Measurements from ENCODE around the gene FGF21.
A peak's percentile ranks its signal among the peaks of the same experiment; 100 is the strongest.
"Not testable (repeated sequence)": the region's sequence is repeated elsewhere in the genome, so short reads cannot be mapped to it uniquely, and the experiment has no call there.

FGF21 gene

GRCh38 chr19:48784527-48784926 lies 29.2 kb downstream of the FGF21 start:
- no peak overlapping the region for H3K4me3 ChIP-seq (ENCODE audit: low read depth in 1 of 2, low read length in 1 of 2)
- no peaks in the 10 kb centered on the region for H3K36me3 ChIP-seq
- H3K27ac ChIP-seq = no peak overlapping the region
- H3K27me3 ChIP-seq = peaks cover 17% of the 10 kb centered on the region
- no peak for TF ChIP-seq CTCF (IDR thresholded peaks at IDR 0.05)
- no peaks in the 10 kb centered on the region for H3K9me3 ChIP-seq
- H3K4me1 ChIP-seq (ENCODE audit: control insufficient read depth in 1 of 2, insufficient read depth in 1 of 2, low read depth in 1 of 2, low read length in 1 of 2) = no peaks in the 10 kb centered on the region

- not testable (repeated sequence) for H3K36me3 ChIP-seq; H3K9me3 ChIP-seq; H3K4me3 ChIP-seq (ENCODE audit: low read depth in 1 of 2, low read length in 1 of 2); H3K4me1 ChIP-seq (ENCODE audit: control insufficient read depth in 1 of 2, insufficient read depth in 1 of 2, low read depth in 1 of 2, low read length in 1 of 2); H3K27ac ChIP-seq
- H3K27me3 ChIP-seq = peaks cover 17% of the 10 kb centered on the region
These were observed 31.1 kb downstream of the FGF21 start for GRCh38 chr19:48786422-48786821.

- H3K27ac ChIP-seq; H3K27me3 ChIP-seq; H3K9me3 ChIP-seq; H3K4me3 ChIP-seq (ENCODE audit: low read depth in 1 of 2, low read length in 1 of 2); H3K36me3 ChIP-seq; H3K4me1 ChIP-seq (ENCODE audit: control insufficient read depth in 1 of 2, insufficient read depth in 1 of 2, low read depth in 1 of 2, low read length in 1 of 2): not testable (repeated sequence)
These were observed 32.0 kb downstream of the FGF21 start for GRCh38 chr19:48787331-48787730.

GRCh38 chr19:48793271-48793670 lies 37.9 kb downstream of the FGF21 start:
- H3K9me3 ChIP-seq = no peaks in the 10 kb centered on the region
- H3K36me3 ChIP-seq = no peaks in the 10 kb centered on the region
- peaks cover 0 to 6% of the 10 kb centered on the region in 2 experiments for H3K4me1 ChIP-seq (ENCODE audit: control insufficient read depth in 1 of 2, insufficient read depth in 1 of 2, low read depth in 1 of 2, low read length in 1 of 2)
- no peaks in the 10 kb centered on the region for H3K27me3 ChIP-seq
- H3K27ac ChIP-seq = no peak overlapping the region
- TF ChIP-seq CTCF (IDR thresholded peaks at IDR 0.05) = no peak
- H3K4me3 ChIP-seq (ENCODE audit: low read depth in 1 of 2, low read length in 1 of 2) = no peak overlapping the region

GRCh38 chr19:48794291-48794690 lies 39.0 kb downstream of the FGF21 start:
- no peaks in the 10 kb centered on the region for H3K27me3 ChIP-seq
- peaks cover 0 to 6% of the 10 kb centered on the region in 2 experiments for H3K4me1 ChIP-seq (ENCODE audit: control insufficient read depth in 1 of 2, insufficient read depth in 1 of 2, low read depth in 1 of 2, low read length in 1 of 2)
- no peak for TF ChIP-seq CTCF (IDR thresholded peaks at IDR 0.05)
- H3K4me3 ChIP-seq (ENCODE audit: low read depth in 1 of 2, low read length in 1 of 2) = no peak overlapping the region
- H3K9me3 ChIP-seq = no peaks in the 10 kb centered on the region
- no peak overlapping the region for H3K27ac ChIP-seq
- no peaks in the 10 kb centered on the region for H3K36me3 ChIP-seq

GRCh38 chr19:48795055-48795684 lies 39.8 kb downstream of the FGF21 start:
- Histone ChIP-seq H3K27ac (no peak overlapping the region), H3K27me3 (no peaks in the 10 kb centered on the region), H3K4me1 (ENCODE audit: control insufficient read depth in 1 of 2, insufficient read depth in 1 of 2, low read depth in 1 of 2, low read length in 1 of 2) (peaks cover 0 to 6% of the 10 kb centered on the region in 2 experiments), H3K4me3 (ENCODE audit: low read depth in 1 of 2, low read length in 1 of 2) (peak overlapping the region; percentile 53 to 60), H3K36me3 (no peaks in the 10 kb centered on the region), H3K9me3 (no peaks in the 10 kb centered on the region)
- TF ChIP-seq CTCF (IDR thresholded peaks at IDR 0.05) = peak; percentile 67

Data from neutrophil (primary cell).